Measurements from ENCODE around the gene SLC25A1. TPM values are rescaled to one million over a fixed set of nuclear protein-coding genes. Genes with fewer than 3 reads are reported as not detected.
A peak's percentile ranks its signal among the peaks of the same experiment; 100 is the strongest.

Gene SLC25A1
- polyA plus RNA-seq, 6 donors from 2014 or later, result 63.5 to 88.8 (median 72.4) TPM

DNA sequence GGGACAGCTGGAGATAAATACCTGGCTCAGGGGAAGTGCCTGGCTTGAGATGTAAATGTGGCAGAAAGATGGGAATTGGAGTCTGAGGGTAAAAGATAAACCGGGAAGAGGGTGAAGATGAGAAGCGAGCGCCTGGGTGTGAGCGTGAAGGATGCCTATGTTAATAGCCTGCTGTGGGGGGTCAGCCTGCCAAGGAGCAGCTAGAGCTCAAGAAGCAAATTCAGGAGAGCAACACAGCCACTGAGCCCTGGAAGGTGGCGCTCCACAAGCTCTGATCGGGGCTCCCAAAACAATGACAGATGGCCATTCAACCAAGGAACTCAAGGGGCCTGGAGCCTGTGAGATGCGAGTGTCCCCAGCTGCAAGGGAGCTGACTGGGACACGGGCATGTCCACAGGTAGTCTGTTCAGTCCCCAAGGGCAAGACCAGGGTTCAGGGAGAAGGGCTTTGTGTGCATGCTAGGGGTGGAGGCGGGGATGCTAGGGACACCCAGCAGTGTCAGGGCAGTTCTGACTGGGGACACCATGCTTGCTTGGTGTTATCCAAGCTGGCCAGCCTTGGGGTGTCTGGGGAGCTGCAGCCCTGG is 31.2 kb downstream of the SLC25A1 start:
- no peak for DNase-seq
- Mint-ChIP-seq H3K36me3 (peaks cover 4 to 23% of the 10 kb centered on the region in 2 donors), H3K27me3 (peaks cover 32 to 52% (median 36%) of the 10 kb centered on the region in 3 donors), H3K27ac (no peak overlapping the region), H3K4me1 (peaks cover 18 to 40% (median 28%) of the 10 kb centered on the region in 3 donors), H3K4me3 (peak overlapping the region in 3 of 8 donors; percentile 1 to 50 (median 48)), H3K9me3 (peaks cover 0 to 9% (median 5%) of the 10 kb centered on the region in 7 donors)
- no peak for ATAC-seq (ENCODE audit: low read depth in 2 of 2)

- ATAC-seq (ENCODE audit: low read depth in 2 of 2) (no peak), DNase-seq (no peak)
- no peak overlapping the region for H3K27ac Mint-ChIP-seq
- H3K4me3 Mint-ChIP-seq, result peak overlapping the region in 3 of 8 donors; percentile 44 to 63 (median 48)
- H3K36me3 Mint-ChIP-seq, result peaks cover 0 to 14% of the 10 kb centered on the region in 2 donors
- H3K27me3 Mint-ChIP-seq, result peaks cover 24 to 43% (median 27%) of the 10 kb centered on the region in 3 donors
- H3K4me1 Mint-ChIP-seq, result peaks cover 18 to 37% (median 28%) of the 10 kb centered on the region in 3 donors
- H3K9me3 Mint-ChIP-seq, result peaks cover 0 to 3% (median 0%) of the 10 kb centered on the region in 7 donors
These were observed 32.1 kb downstream of the SLC25A1 start for GRCh38 chr22:19146215-19146968.

DNA sequence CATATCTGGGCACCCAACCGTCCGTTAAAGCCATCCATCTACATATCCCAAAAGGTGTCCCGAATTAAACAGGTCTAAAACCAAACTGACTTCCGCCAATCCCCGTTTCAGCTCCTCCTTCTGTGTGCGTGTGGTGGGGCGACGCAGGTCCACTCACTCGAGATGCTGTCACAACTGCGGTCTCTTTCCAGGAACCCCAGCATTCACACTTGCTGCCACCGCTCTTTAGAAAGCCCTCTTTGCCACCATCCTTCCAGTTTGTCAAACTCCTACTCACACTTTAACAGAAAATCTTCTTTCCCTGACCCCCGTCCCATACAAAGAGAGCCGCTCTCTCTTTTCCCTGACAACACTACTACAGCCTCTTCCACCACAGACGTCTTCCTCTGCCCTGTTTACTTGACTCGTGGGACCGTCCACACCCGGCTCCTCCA is 34.6 kb downstream of the SLC25A1 start:
- H3K27ac Mint-ChIP-seq, result peak overlapping the region; percentile 97 to 100 (median 99)
- peak in 1 of 2 donors; percentile 17 for ATAC-seq (ENCODE audit: low read depth in 2 of 2)

GRCh38 chr22:19143212-19143611 is 35.3 kb downstream of the SLC25A1 start:
- DNase-seq, result no peak
- H3K4me1 Mint-ChIP-seq, result peaks cover 12 to 28% (median 22%) of the 10 kb centered on the region in 3 donors
- H3K9me3 Mint-ChIP-seq, result peaks cover 0 to 1% (median 0%) of the 10 kb centered on the region in 7 donors
- peaks cover 14 to 22% (median 15%) of the 10 kb centered on the region in 3 donors for H3K27me3 Mint-ChIP-seq
- H3K36me3 Mint-ChIP-seq, result peaks cover 0 to 7% of the 10 kb centered on the region in 2 donors
- peak overlapping the region; percentile 47 to 100 (median 98) for H3K4me3 Mint-ChIP-seq
- no peak for ATAC-seq (ENCODE audit: low read depth in 2 of 2)
- peak overlapping the region in 4 of 6 donors; percentile 32 to 99 (median 82) for H3K27ac Mint-ChIP-seq

More for the DNA sequence above, 34.6 kb downstream of the SLC25A1 start:
- H3K36me3 Mint-ChIP-seq, result peaks cover 0 to 7% of the 10 kb centered on the region in 2 donors
- peak overlapping the region; percentile 94 to 100 (median 99) for H3K4me3 Mint-ChIP-seq
- H3K9me3 Mint-ChIP-seq, result peaks cover 0 to 1% (median 0%) of the 10 kb centered on the region in 7 donors
- peaks cover 12 to 28% (median 22%) of the 10 kb centered on the region in 3 donors for H3K4me1 Mint-ChIP-seq
- DNase-seq, result peak; percentile 19
- H3K27me3 Mint-ChIP-seq, result peaks cover 17 to 29% (median 19%) of the 10 kb centered on the region in 3 donors

DNA sequence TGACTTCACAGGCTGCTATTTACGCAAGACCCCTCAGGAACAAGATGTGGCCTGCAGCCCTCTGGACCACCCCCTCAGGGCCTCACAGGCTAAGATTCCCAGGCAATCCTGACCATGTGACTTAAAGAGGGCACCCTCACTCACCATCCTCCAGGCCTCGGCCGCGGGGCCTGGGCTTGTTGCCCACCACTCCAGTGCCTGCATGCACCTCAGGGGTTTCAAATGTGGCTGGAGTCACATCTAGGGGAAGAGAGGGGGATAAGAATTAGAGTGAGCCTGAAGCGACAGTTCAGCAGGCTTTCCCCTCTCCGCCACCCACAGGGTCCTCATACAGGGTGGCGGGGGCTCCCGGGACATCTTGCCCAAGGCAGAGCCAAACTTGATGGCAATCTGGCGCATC is 36.1 kb downstream of the SLC25A1 start:
- ATAC-seq (ENCODE audit: low read depth in 2 of 2), result no peak
- peaks cover 10 to 14% (median 11%) of the 10 kb centered on the region in 3 donors for H3K27me3 Mint-ChIP-seq
- peaks cover 0 to 1% (median 0%) of the 10 kb centered on the region in 7 donors for H3K9me3 Mint-ChIP-seq
- H3K36me3 Mint-ChIP-seq, result peaks cover 0 to 7% of the 10 kb centered on the region in 2 donors
- no peak for DNase-seq
- peaks cover 12 to 28% (median 22%) of the 10 kb centered on the region in 3 donors for H3K4me1 Mint-ChIP-seq
- H3K27ac Mint-ChIP-seq, result peak overlapping the region in 2 of 6 donors; percentile 19 to 32
- peak overlapping the region in 6 of 8 donors; percentile 32 to 99 (median 54) for H3K4me3 Mint-ChIP-seq

GRCh38 chr22:19139974-19140373 is 38.6 kb downstream of the SLC25A1 start:
- Mint-ChIP-seq H3K4me1 (peaks cover 15 to 27% (median 25%) of the 10 kb centered on the region in 3 donors), H3K4me3 (no peak overlapping the region), H3K9me3 (peaks cover 0 to 1% (median 0%) of the 10 kb centered on the region in 7 donors), H3K27ac (no peak overlapping the region), H3K27me3 (peaks cover 0 to 3% (median 0%) of the 10 kb centered on the region in 3 donors), H3K36me3 (peaks cover 0 to 24% of the 10 kb centered on the region in 2 donors)
- no peak for ATAC-seq (ENCODE audit: low read depth in 2 of 2)
- no peak for DNase-seq

- ATAC-seq (ENCODE audit: low read depth in 2 of 2) (no peak), DNase-seq (no peak)
- Mint-ChIP-seq H3K4me1 (peaks cover 6 to 18% (median 16%) of the 10 kb centered on the region in 3 donors), H3K27ac (no peak overlapping the region), H3K27me3 (no peaks in the 10 kb centered on the region), H3K36me3 (peaks cover 0 to 19% of the 10 kb centered on the region in 2 donors), H3K9me3 (peaks cover 0 to 1% (median 0%) of the 10 kb centered on the region in 7 donors), H3K4me3 (peak overlapping the region in 1 of 8 donors; percentile 27)
These were observed 39.6 kb downstream of the SLC25A1 start for GRCh38 chr22:19139001-19139356.

DNA sequence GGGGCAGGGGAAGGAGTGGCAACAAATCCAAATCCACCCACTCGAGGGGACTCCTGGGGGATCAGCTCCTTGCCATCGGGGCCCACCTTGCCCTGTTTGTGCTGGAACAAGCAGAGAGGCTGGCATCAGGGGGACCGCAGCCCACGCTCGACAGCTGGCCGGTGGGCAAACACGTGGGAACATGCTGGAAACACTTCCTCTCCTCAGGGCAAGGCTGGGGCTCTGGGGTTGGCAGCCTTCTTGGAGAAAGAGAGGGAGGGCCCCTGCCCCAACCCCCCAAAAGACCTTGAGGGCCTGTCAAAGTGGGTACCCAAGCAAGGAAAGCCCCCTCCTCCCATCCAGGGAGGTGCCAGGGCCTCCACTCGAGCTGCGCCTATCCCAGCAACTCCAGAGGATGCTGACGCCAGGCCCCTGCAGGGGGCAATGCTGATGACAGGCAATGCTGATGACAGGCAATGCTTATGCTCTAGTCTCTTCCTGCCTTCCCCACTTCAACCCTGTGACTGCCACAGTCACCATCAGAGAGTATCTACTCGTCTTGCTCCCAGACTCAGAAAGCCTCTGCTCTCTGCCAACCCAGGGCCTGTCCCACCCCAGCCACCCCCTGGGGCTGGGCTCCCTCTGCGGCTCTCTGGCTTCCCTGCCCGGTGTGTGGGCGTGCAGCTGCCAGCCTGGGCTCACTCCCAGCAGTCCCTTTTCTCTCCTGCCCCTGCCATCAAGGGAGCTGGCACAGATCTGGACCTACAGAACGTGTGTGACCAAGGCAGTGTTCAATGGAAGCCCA is 40.1 kb downstream of the SLC25A1 start:
- Mint-ChIP-seq H3K27me3 (no peaks in the 10 kb centered on the region), H3K4me1 (peaks cover 3 to 12% (median 10%) of the 10 kb centered on the region in 3 donors), H3K9me3 (no peaks in the 10 kb centered on the region), H3K27ac (no peak overlapping the region), H3K4me3 (peak overlapping the region in 1 of 8 donors; percentile 27), H3K36me3 (peaks cover 0 to 19% of the 10 kb centered on the region in 2 donors)
- DNase-seq, result no peak
- no peak for ATAC-seq (ENCODE audit: low read depth in 2 of 2)

- Mint-ChIP-seq H3K27me3 (no peaks in the 10 kb centered on the region), H3K9me3 (no peaks in the 10 kb centered on the region), H3K4me3 (no peak overlapping the region), H3K27ac (peak overlapping the region in 2 of 6 donors; percentile 49 to 69), H3K4me1 (peaks cover 3 to 8% (median 4%) of the 10 kb centered on the region in 3 donors), H3K36me3 (peaks cover 0 to 19% of the 10 kb centered on the region in 2 donors)
- ATAC-seq (ENCODE audit: low read depth in 2 of 2) (no peak), DNase-seq (no peak)
These were observed 40.9 kb downstream of the SLC25A1 start for GRCh38 chr22:19137384-19138216.

GRCh38 chr22:19136915-19137314 is 41.6 kb downstream of the SLC25A1 start:
- H3K4me1 Mint-ChIP-seq, result peaks cover under 1 to 6% (median 3%) of the 10 kb centered on the region in 3 donors
- peaks cover 0 to 19% of the 10 kb centered on the region in 2 donors for H3K36me3 Mint-ChIP-seq
- no peak overlapping the region for H3K4me3 Mint-ChIP-seq
- no peaks in the 10 kb centered on the region for H3K27me3 Mint-ChIP-seq
- ATAC-seq (ENCODE audit: low read depth in 2 of 2), result no peak
- DNase-seq, result no peak
- H3K9me3 Mint-ChIP-seq, result no peaks in the 10 kb centered on the region
- no peak overlapping the region for H3K27ac Mint-ChIP-seq

GRCh38 chr22:19134874-19135273 is 43.7 kb downstream of the SLC25A1 start:
- H3K27me3 Mint-ChIP-seq, result no peaks in the 10 kb centered on the region
- no peak overlapping the region for H3K4me3 Mint-ChIP-seq
- peaks cover 0 to 19% of the 10 kb centered on the region in 2 donors for H3K36me3 Mint-ChIP-seq
- peaks cover 1 to 6% (median 3%) of the 10 kb centered on the region in 3 donors for H3K4me1 Mint-ChIP-seq
- peak overlapping the region in 1 of 6 donors; percentile 15 for H3K27ac Mint-ChIP-seq
- no peak for DNase-seq
- H3K9me3 Mint-ChIP-seq, result no peaks in the 10 kb centered on the region
- ATAC-seq (ENCODE audit: low read depth in 2 of 2), result no peak

DNA sequence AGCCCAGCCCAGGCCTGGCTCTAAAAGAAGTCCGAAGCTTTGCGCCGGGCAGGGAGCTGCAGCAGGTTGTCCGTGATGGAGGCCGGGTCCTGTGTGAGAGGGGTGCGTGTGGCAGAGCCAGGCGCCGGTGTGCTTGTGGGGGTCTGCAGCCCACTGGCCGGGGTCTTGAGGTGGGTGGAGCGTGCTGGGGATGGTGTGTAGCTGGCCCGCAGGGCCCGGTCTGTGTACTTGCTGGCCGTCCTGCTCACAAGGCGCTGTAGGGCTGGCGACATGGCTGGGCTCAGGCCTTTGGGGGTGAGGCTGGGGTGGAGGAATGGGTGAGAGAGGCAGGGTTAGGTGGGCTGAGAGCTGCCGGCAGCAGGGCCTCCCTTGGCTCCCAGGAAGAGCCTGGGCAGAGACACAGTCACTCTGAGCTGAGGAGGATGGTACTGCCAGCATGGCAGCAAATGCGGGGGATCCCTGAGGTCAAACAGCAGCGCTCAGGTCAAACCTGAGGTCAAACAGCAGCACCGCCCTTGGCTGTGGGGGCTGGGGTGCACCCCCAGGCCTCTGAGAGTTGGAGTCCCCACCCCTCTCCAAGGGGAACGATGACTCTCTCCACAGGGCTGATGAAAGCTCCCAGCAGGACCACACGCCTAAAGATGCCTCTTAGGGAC is 44.2 kb downstream of the SLC25A1 start:
- H3K9me3 Mint-ChIP-seq, result no peaks in the 10 kb centered on the region
- peak overlapping the region in 1 of 6 donors; percentile 19 for H3K27ac Mint-ChIP-seq
- H3K36me3 Mint-ChIP-seq, result peaks cover 0 to 19% of the 10 kb centered on the region in 2 donors
- H3K4me1 Mint-ChIP-seq, result peaks cover 1 to 6% (median 3%) of the 10 kb centered on the region in 3 donors
- peak in 1 of 2 donors; percentile 16 for ATAC-seq (ENCODE audit: low read depth in 2 of 2)
- DNase-seq, result no peak
- no peak overlapping the region for H3K4me3 Mint-ChIP-seq
- no peaks in the 10 kb centered on the region for H3K27me3 Mint-ChIP-seq
